GM19239 (cell line): ENCODE measurements around the gene BACE2.
"Not testable (repeated sequence)": the region's sequence is repeated elsewhere in the genome, so short reads cannot be mapped to it uniquely, and the experiment has no call there.

Experiments used
- DNase-seq: peaks from one replicate; pipeline ENCODE4 v3.0.0; 2011; ENCODE audit warnings: low spot score; ENCODE audit not compliant: insufficient read length
- FAIRE-seq: peaks from 2 replicates; lab custom pipeline; 2011; peaks lifted over from hg19 to GRCh38; lab: Jason Lieb, UNC

BACE2 gene

GRCh38 chr21:41304068-41304720, 136.2 kb downstream of the BACE2 start:
- no peak for FAIRE-seq

GRCh38 chr21:41307219-41307618, 139.3 kb downstream of the BACE2 start:
- no peak for FAIRE-seq
- DNase-seq = no peak

More at GRCh38 chr21:41304068-41304720, 136.2 kb downstream of the BACE2 start:
- no peak for DNase-seq

GRCh38 chr21:41313285-41314164, 145.6 kb downstream of the BACE2 start:
- FAIRE-seq, DNase-seq: not testable (repeated sequence)

DNA sequence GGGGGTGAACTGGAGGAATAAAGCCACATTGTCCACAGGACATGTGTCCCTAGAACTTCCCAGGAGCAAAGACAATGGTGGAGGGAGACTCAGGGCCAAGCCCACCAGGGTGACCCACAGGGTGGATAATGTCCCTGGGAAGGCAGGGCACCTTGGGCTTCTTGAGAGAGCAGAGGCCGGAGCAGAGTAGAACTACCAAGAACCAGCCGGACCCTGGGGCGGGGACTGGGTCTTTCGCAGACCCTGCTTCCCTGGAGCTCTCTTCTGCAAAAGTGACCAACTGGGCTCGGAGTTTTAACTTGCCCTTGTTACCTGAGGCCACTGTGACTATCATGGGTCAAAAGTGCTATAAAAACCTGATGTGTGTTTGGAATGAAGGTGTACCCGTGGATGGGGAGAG, 147.8 kb downstream of the BACE2 start:
- DNase-seq (no peak), FAIRE-seq (no peak)

DNA sequence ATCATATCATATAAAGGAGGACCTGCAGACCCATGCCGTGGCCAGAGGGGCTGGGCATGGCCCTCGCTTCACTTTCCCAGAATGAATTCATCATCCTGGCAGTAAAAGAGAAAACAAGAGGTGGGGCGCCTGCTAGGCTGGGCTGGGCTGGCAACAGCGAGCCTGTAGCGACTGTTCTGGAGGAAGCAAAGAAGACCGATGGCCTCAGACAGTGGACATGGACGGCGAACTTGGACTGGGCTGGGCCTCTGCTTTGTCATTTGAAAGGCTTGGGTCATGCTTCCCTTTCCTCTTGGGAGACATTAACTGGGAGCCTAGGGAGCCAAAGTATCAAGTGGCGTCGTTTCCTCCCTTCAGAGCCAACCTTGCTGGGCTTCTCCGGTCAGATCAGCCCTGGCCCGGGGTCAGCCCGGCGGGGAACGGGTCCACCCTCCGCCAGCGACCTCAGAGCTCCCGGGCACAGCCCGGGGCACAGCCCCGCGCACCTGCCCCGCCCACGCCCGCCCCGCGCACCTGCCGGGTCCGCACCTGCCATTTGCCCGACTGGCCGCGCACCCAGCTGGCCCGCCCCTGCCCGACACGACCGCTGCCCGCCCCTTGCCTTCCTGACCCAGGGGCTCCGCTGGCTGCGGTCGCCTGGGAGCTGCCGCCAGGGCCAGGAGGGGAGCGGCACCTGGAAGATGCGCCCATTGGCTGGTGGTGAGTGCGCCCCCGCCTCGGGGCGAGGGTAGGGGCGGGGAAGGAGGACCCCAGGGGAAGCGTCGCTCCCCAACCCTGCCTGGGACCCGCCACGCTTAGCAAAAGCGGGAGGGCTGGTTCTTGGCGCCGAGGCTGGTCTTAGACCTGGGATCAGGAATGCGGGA, 148.5 kb downstream of the BACE2 start, which contains the start of gene FAM3B:
FAM3B (plus strand) TSS at position 602 of the 863 bp plus-strand sequence; CDS start at position 681, 79 bp downstream.
- DNase-seq (no peak), FAIRE-seq (no peak)

- no peak for FAIRE-seq
- DNase-seq = no peak
Observed at GRCh38 chr21:41317063-41317392, 149.1 kb downstream of the BACE2 start.

- DNase-seq (no peak), FAIRE-seq (no peak)
Observed at GRCh38 chr21:41317458-41317857, 149.5 kb downstream of the BACE2 start.

- DNase-seq = no peak
Observed at GRCh38 chr21:41318218-41318617, 150.3 kb downstream of the BACE2 start.

GRCh38 chr21:41319273-41319672, 151.3 kb downstream of the BACE2 start:
- DNase-seq (no peak), FAIRE-seq (no peak)

More at GRCh38 chr21:41318218-41318617, 150.3 kb downstream of the BACE2 start:
- no peak for FAIRE-seq

GRCh38 chr21:41321211-41321907, 153.4 kb downstream of the BACE2 start:
- DNase-seq (no peak), FAIRE-seq (no peak)

- DNase-seq (no peak), FAIRE-seq (no peak)
Observed at GRCh38 chr21:41321908-41322495, 154.0 kb downstream of the BACE2 start.

- FAIRE-seq = no peak
- no peak for DNase-seq
Observed at GRCh38 chr21:41322496-41323382, 154.8 kb downstream of the BACE2 start.

DNA sequence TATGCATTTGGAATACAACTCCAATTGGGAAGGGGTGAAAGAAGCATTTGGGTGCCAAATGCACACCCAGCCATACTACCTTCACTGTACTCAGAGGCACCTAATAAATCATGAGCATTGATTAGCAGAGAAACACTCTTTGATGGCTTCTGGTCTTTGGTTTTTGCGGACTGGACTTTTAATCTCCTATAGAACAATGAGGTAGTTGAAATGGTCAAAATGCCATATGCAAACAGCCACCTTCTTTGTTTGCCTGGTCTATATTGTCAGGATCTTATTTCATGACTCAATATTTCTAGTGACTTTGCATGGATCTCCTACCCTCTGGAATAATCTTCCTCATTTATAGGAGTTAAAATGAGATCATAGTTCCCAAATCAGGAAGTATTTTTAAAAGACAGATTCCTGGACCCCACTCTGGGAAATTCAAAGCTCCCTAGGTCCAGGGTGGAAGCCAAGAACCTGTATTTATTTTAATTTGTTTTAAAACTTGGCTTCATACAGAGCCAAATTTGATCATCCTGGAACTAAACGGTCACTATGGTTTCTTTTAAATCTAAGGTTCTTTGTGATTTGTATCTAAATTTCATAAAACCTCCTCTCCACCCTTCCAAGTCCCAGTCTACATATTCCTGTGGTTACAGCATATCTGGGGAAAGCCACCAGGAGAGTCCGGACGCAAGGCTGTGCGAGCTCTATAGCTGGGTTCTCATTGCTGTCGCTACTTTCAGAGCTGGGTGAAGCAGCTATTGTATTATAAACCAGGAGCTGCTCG, 157.4 kb downstream of the BACE2 start:
- FAIRE-seq = no peak

GRCh38 chr21:41326414-41327080, 158.6 kb downstream of the BACE2 start:
- DNase-seq = no peak
- FAIRE-seq = no peak

More for the DNA sequence above, 157.4 kb downstream of the BACE2 start:
- DNase-seq = no peak

GRCh38 chr21:41327753-41328152, 159.8 kb downstream of the BACE2 start:
- FAIRE-seq (no peak), DNase-seq (no peak)

DNA sequence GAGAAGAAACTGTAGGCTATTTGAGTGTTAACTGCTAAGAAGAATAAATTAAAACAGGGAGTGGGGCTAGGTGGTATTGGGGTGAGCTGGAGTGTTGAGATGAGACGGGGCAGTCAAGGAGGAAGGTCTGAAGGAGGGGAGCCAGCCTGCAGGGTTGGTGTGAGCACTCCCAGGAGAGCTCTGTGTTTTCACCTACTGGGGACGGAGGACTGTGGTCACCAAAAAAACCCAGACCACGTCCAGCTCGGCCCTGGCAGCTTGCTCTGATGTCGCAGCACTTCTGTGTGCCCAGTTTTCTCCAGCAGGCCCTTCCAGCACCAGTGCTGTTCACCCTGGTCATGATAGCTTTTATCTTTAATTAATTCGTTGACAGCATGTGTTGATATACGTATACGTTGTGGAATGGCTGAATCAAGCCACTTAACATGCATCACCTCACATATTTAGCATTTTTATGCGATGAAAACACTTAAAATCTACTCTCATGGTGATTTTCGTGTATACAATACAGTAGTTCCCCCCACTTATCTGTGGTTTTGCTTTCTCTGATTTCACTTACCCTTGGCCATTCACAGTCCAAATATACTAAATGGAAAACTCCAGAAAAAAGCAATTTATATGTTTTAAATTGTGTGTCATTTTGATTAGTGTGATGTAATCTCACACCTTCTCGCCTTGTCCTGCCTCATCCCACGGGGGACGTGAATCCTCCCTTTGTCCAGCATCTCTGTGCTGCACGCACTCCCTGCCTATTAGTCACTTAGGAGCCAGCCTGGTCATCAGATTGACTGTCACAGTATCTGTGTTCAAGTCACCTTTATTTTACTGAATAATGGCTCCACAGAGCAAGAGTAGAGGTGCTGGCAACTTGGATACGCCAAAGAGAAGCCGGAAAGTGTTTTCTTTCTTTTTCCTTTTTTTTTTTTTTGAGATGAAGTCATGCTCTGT, 161.0 kb downstream of the BACE2 start:
- FAIRE-seq = no peak
- DNase-seq = no peak
